Endothelial cell of umbilical vein (primary cell): ENCODE data around the gene SUZ12. TPM values are rescaled to one million over a fixed set of nuclear protein-coding genes. Genes with fewer than 3 reads are reported as not detected.

Experiments
- BruUV-seq: library from RNA; stranded (reverse); fragments of 400-500 nt; replicated peaks from 2 replicates; lab custom pipeline; 2021; lab: Mats Ljungman, UMichigan
- CTCF ChIA-PET: fragments of 300-600, 350-600 bp; sonication (Branson Sonifier 250); formaldehyde crosslinking; loops from one replicate; lab custom pipeline; 2021; ENCODE audit warnings: antibody characterized with exemption, inconsistent platforms; lab: Charles Lee
- POLR2A ChIA-PET: fragments of 300-600, 350-600 bp; sonication (Branson Sonifier 250); formaldehyde crosslinking; loops from one replicate; lab custom pipeline; 2021; ENCODE audit warnings: antibody characterized with exemption, inconsistent platforms; lab: Charles Lee
- DNase-seq: peaks from one replicate; pipeline ENCODE4 v3.0.0-alpha.2; 2011; ENCODE audit warnings: low read depth, low spot score
- FAIRE-seq: peaks from 2 replicates; lab custom pipeline; 2011; peaks lifted over from hg19 to GRCh38; lab: Jason Lieb, UNC
- H2AFZ ChIP-seq: 2 replicates; pipeline ENCODE4 v1.6.0; 2012; ENCODE audit warnings: low read depth, low read length, control low read depth, inconsistent platforms
- H3K27ac ChIP-seq: 2 replicates; pipeline ENCODE4 v1.5.1; 2011; ENCODE audit warnings: low read depth, mild to moderate bottlenecking, control low read depth, low read length, moderate library complexity; ENCODE audit not compliant: insufficient read depth
- H3K27me3 ChIP-seq, 2 experiments: 2 replicates each; pipeline versions ENCODE4 v1.6.0 to v1.6.1; 2011; ENCODE audit warnings: low read length in 2 of 2, mixed read lengths in 1 of 2; ENCODE audit not compliant: control insufficient read depth in 2 of 2, insufficient read depth in 2 of 2
- H3K36me3 ChIP-seq, 2 experiments: 2 replicates in 1 of 2; 3 replicates in 1 of 2; pipeline ENCODE4 v1.5.1; 2011; ENCODE audit warnings: low read length in 2 of 2, mild to moderate bottlenecking in 1 of 2, moderate library complexity in 1 of 2; ENCODE audit not compliant: control insufficient read depth in 2 of 2, insufficient read depth in 2 of 2; ENCODE audit errors: extremely low read depth in 1 of 2
- H3K4me1 ChIP-seq: 3 replicates; pipeline ENCODE4 v1.5.1; 2011; ENCODE audit warnings: mild to moderate bottlenecking, low read length; ENCODE audit not compliant: control insufficient read depth, insufficient read depth; ENCODE audit errors: extremely low read depth
- H3K4me2 ChIP-seq: 2 replicates; pipeline ENCODE4 v1.6.1; 2011; ENCODE audit warnings: low read length, control low read depth, mixed read lengths; ENCODE audit not compliant: insufficient read depth
- H3K4me3 ChIP-seq, 3 experiments: fragments of 200-600 bp in 1 of 3; sonication (generic), shearing (Covaris generic) in 1 of 3; replicated peaks in 1 of 3; 2 replicates each; pipeline ENCODE4 v1.5.1; 2011 to 2016; ENCODE audit warnings: control low read depth in 3 of 3, low read length in 3 of 3, mild to moderate bottlenecking in 2 of 3, inconsistent platforms in 1 of 3, low read depth in 1 of 3, moderate library complexity in 1 of 3; ENCODE audit not compliant: insufficient read depth in 1 of 3
- H3K79me2 ChIP-seq: 2 replicates; pipeline ENCODE4 v1.6.0; 2012; ENCODE audit warnings: low read length, inconsistent platforms; ENCODE audit not compliant: control insufficient read depth, insufficient read depth
- H3K9ac ChIP-seq: replicated peaks from 2 replicates; pipeline ENCODE3; 2011; ENCODE audit warnings: low read length, control low read depth; ENCODE audit not compliant: insufficient read depth; ENCODE audit errors: extremely low read depth
- H3K9me1 ChIP-seq: replicated peaks from 3 replicates; pipeline ENCODE4 v1.6.0; 2011; ENCODE audit warnings: mild to moderate bottlenecking, low read length; ENCODE audit not compliant: control insufficient read depth, insufficient read depth; ENCODE audit errors: extremely low read depth
- H3K9me3 ChIP-seq: replicated peaks from 2 replicates; pipeline ENCODE4 v1.5.1; 2012; ENCODE audit warnings: low read length, inconsistent platforms; ENCODE audit not compliant: control insufficient read depth, insufficient read depth
- H4K20me1 ChIP-seq: replicated peaks from 2 replicates; pipeline ENCODE3; 2011; ENCODE audit warnings: mild to moderate bottlenecking, low read length; ENCODE audit not compliant: control insufficient read depth, insufficient read depth; ENCODE audit errors: extremely low read depth
- CTCF ChIP-seq, 2 donors: IDR thresholded peaks; 1 replicate in 1 of 2; 2 replicates in 1 of 2; pipeline ENCODE4 v1.5.1; 2011; ENCODE audit warnings: low read length in 2 of 2, mild to moderate bottlenecking in 2 of 2, moderate library complexity in 2 of 2, control low read depth in 1 of 2, inconsistent platforms in 1 of 2, low read depth in 1 of 2; ENCODE audit not compliant: insufficient read depth in 1 of 2; ENCODE audit errors: extremely low read depth in 1 of 2
- EZH2 ChIP-seq: IDR thresholded peaks from 2 replicates; pipeline ENCODE4 v1.6.1; 2012; ENCODE audit warnings: borderline replicate concordance, low read depth, mild to moderate bottlenecking, moderate library complexity, low read length, inconsistent platforms; ENCODE audit not compliant: severe bottlenecking
- FOS ChIP-seq: IDR thresholded peaks from 2 replicates; pipeline ENCODE4 v1.6.1; 2011; ENCODE audit warnings: mild to moderate bottlenecking, low read length, moderate library complexity, borderline replicate concordance; ENCODE audit not compliant: insufficient read depth
- GATA2 ChIP-seq: IDR thresholded peaks from 2 replicates; pipeline ENCODE4 v1.7.0; 2011; ENCODE audit warnings: low read depth, mild to moderate bottlenecking, moderate library complexity, mixed read lengths, low read length; ENCODE audit not compliant: insufficient read length, insufficient read depth
- JUN ChIP-seq: IDR thresholded peaks from 2 replicates; pipeline ENCODE4 v1.6.1; 2011; ENCODE audit warnings: borderline replicate concordance, low read depth; ENCODE audit not compliant: insufficient read length, insufficient read depth
- MYC ChIP-seq: IDR thresholded peaks from one replicate; pipeline ENCODE4 v1.6.1; 2011; ENCODE audit warnings: mild to moderate bottlenecking, low read depth, low read length
- POLR2A ChIP-seq: IDR thresholded peaks from 2 replicates; pipeline ENCODE4 v1.6.1; 2012; ENCODE audit warnings: low read depth, mild to moderate bottlenecking, control low read depth, low read length
- POLR2AphosphoS5 ChIP-seq: IDR thresholded peaks from 2 replicates; pipeline ENCODE4 v1.6.1; 2012; ENCODE audit warnings: low read depth, mild to moderate bottlenecking, control low read depth, low read length, moderate library complexity; ENCODE audit not compliant: insufficient read depth
- dilution Hi-C: fragments of 300-500 bp; cut with MboI; formaldehyde crosslinking; loops from one replicate; pipeline ENCODE4 v1.15.0; 2019; ENCODE audit warnings: low sequenced_read_pairs; ENCODE audit not compliant: extremely low pct_ligation_motif_present
- intact Hi-C: fragments of 100-400 bp; cut with micrococcal nuclease; formaldehyde crosslinking; loops from one replicate; pipeline ENCODE4 v1.10.0; 2022
- polyA plus RNA-seq, 4 experiments: library from polyadenylated mRNA; depleted of rRNA in 3 of 4; stranded (reverse) in 3 of 4; unstranded in 1 of 4; fragments of >200 nt; gene quantifications; 2 replicates each; pipeline versions ENCODE4 v1.2.1 to v1.2.3, GENCODE V29; 2011 to 2012; ENCODE audit warnings: missing spikeins in 1 of 4
- total RNA-seq: library from RNA; stranded (reverse); gene quantifications from 2 replicates; pipeline ENCODE4 v1.2.3, GENCODE V29; 2021
- TF ChIP-seq, protein P1 (sequence below): IDR thresholded peaks from 2 replicates; pipeline ENCODE4 v1.6.1; 2011; ENCODE audit not compliant: insufficient read depth, insufficient read length

Gene SUZ12
- total and polyA plus RNA-seq, 2 donors (not counting 3 experiments of a cell fraction or from before 2014, with no cell fraction given), result 7.8 to 30.9 TPM

GRCh38 chr17:32015245-32016013 lies 78.6 kb downstream of the SUZ12 start:
- no peaks in the 10 kb centered on the region for H3K4me1 ChIP-seq
- CTCF ChIA-PET, result no interaction called here
- no peak overlapping the region for H3K4me3 ChIP-seq
- H3K27ac ChIP-seq, result no peak overlapping the region
- H3K4me2 ChIP-seq, result no peak overlapping the region
- no peaks in the 10 kb centered on the region for H4K20me1 ChIP-seq
- H3K9ac ChIP-seq, result no peak overlapping the region
- POLR2A ChIA-PET, result no interaction called here
- H2AFZ ChIP-seq, result no peak overlapping the region
- TF ChIP-seq CTCF (IDR thresholded peaks at IDR 0.05; ENCODE audit: extremely low read depth in 1 of 2, insufficient read depth in 1 of 2, low read depth in 1 of 2, low read length in 2 of 2) (no peak), JUN (no peak), GATA2 (no peak), FOS (no peak), EZH2 (no peak), POLR2A (no peak), POLR2AphosphoS5 (no peak), MYC (no peak)
- TF ChIP-seq, protein P1, sequence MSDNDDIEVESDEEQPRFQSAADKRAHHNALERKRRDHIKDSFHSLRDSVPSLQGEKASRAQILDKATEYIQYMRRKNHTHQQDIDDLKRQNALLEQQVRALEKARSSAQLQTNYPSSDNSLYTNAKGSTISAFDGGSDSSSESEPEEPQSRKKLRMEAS, result no peak
- no peaks in the 10 kb centered on the region for H3K9me3 ChIP-seq
- dilution Hi-C loops, result no loop called here
- BruUV-seq, result no TSS peak
- intact Hi-C loops, result no loop called here
- H3K9me1 ChIP-seq, result no peaks in the 10 kb centered on the region
- no peaks in the 10 kb centered on the region for H3K27me3 ChIP-seq
- DNase-seq (no peak), FAIRE-seq (no peak)
- H3K79me2 ChIP-seq, result peaks cover 4% of the 10 kb centered on the region
- H3K36me3 ChIP-seq, result no peaks in the 10 kb centered on the region
